K562 (cell line): ENCODE results near the gene DLGAP1. TPM values are rescaled to one million over a fixed set of nuclear protein-coding genes. Genes with fewer than 3 reads are reported as not detected.

Experiments
- ATAC-seq: fragments of 200-7000 bp; cut with Tn5 transposase; 3 replicates; pipeline ENCODE4 v1.9.1; 2020; ENCODE audit warnings: moderate library complexity
- BruUV-seq: library from RNA; stranded (reverse); fragments of 400-500 nt; replicated peaks from 2 replicates; lab custom pipeline; 2021; lab: Mats Ljungman, UMichigan
- CTCF ChIA-PET: fragments of 300-600 bp; formaldehyde crosslinking; extraction: SDS; loops from one replicate; lab custom pipeline; 2021; ENCODE audit warnings: low intra/inter-chr PET ratio; lab: Yijun Ruan, JAX
- POLR2A ChIA-PET: fragments of 300-600, 350-650 bp; sonication (Branson Sonifier 250); formaldehyde crosslinking; extraction: SDS; loops from one replicate; lab custom pipeline; 2021; ENCODE audit warnings: antibody characterized with exemption, inconsistent platforms; lab: Yijun Ruan, JAX
- DNase-seq, 4 experiments: peaks; one replicate each; pipeline versions ENCODE4 v3.0.0 to v3.0.0-alpha.2; 2011 to 2018; ENCODE audit warnings: low spot score in 3 of 4, mixed read lengths in 3 of 4; ENCODE audit errors: extremely low read depth in 1 of 4
- FAIRE-seq: peaks from 2 replicates; lab custom pipeline; 2011; peaks lifted over from hg19 to GRCh38; lab: Jason Lieb, UNC
- H2AFZ ChIP-seq: 2 replicates; pipeline ENCODE4 v1.6.0; 2011; ENCODE audit warnings: low read depth, low read length, control low read depth, inconsistent platforms
- H3K27ac ChIP-seq: fragments of 200-600 bp; 3 replicates; pipeline ENCODE4 v1.8.0; 2011; ENCODE audit warnings: low read depth, mild to moderate bottlenecking, control low read depth, inconsistent platforms, low read length, moderate library complexity, mixed read lengths; ENCODE audit errors: extremely low read depth
- H3K27me3 ChIP-seq, 2 experiments: fragments of 300-600 bp in 1 of 2; 2 replicates in 1 of 2; 3 replicates in 1 of 2; pipeline versions ENCODE4 v1.6.0 to v1.8.0; 2011; ENCODE audit warnings: inconsistent platforms in 2 of 2, low read length in 2 of 2, mild to moderate bottlenecking in 1 of 2, mixed read lengths in 1 of 2, moderate library complexity in 1 of 2; ENCODE audit not compliant: control insufficient read depth in 2 of 2, insufficient read depth in 2 of 2
- H3K36me3 ChIP-seq: fragments of 300-600 bp; 3 replicates; pipeline ENCODE4 v1.8.0; 2011; ENCODE audit warnings: mild to moderate bottlenecking, low read length, inconsistent platforms; ENCODE audit not compliant: control insufficient read depth, insufficient read depth
- H3K4me1 ChIP-seq, 2 experiments: fragments of 200-600 bp in 1 of 2; replicated peaks in 1 of 2; 2 replicates in 1 of 2; 3 replicates in 1 of 2; pipeline versions ENCODE4 v1.5.1 to v1.8.0; 2011; ENCODE audit warnings: inconsistent platforms in 2 of 2, low read length in 2 of 2, mild to moderate bottlenecking in 1 of 2, mixed read lengths in 1 of 2, moderate library complexity in 1 of 2; ENCODE audit not compliant: control insufficient read depth in 2 of 2, insufficient read depth in 2 of 2
- H3K4me2 ChIP-seq: 2 replicates; pipeline ENCODE4 v1.6.1; 2011; ENCODE audit warnings: low read length, control low read depth, inconsistent platforms, mixed read lengths; ENCODE audit not compliant: insufficient read depth
- H3K4me3 ChIP-seq: fragments of 200-600 bp; sonication (generic), shearing (Covaris generic); 2 replicates; pipeline ENCODE4 v1.5.1; 2016; ENCODE audit warnings: control low read depth, inconsistent platforms
- H3K79me2 ChIP-seq: fragments of 200-600 bp; 3 replicates; pipeline ENCODE4 v1.8.0; 2011; ENCODE audit warnings: low read length, inconsistent platforms; ENCODE audit not compliant: control insufficient read depth, insufficient read depth
- H3K9ac ChIP-seq, 2 experiments: 2 replicates each; pipeline versions ENCODE4 v1.6.0 to v1.6.1; 2011; ENCODE audit warnings: low read depth in 2 of 2, low read length in 2 of 2, control low read depth in 1 of 2, inconsistent platforms in 1 of 2, mild to moderate bottlenecking in 1 of 2, mixed read lengths in 1 of 2; ENCODE audit not compliant: insufficient read depth in 1 of 2
- H3K9me1 ChIP-seq: one replicate; pipeline ENCODE4 v1.6.0; 2011; ENCODE audit warnings: inconsistent platforms, mild to moderate bottlenecking, low read length, moderate library complexity; ENCODE audit not compliant: control insufficient read depth, insufficient read depth
- H3K9me3 ChIP-seq: replicated peaks from 2 replicates; pipeline ENCODE4 v1.5.1; 2011; ENCODE audit warnings: low read depth, low read length, inconsistent platforms; ENCODE audit not compliant: control insufficient read depth, insufficient read depth
- H4K20me1 ChIP-seq: replicated peaks from 2 replicates; pipeline ENCODE4 v1.6.1; 2011; ENCODE audit warnings: low read length, inconsistent platforms, mixed read lengths; ENCODE audit not compliant: control insufficient read depth, insufficient read depth
- CBX2 ChIP-seq: fragments of 200-600 bp; sonication (generic); IDR thresholded peaks from one replicate; pipeline ENCODE4 v1.6.1; 2012; ENCODE audit warnings: mild to moderate bottlenecking, low read length, inconsistent platforms; ENCODE audit not compliant: insufficient read depth, poor library complexity, severe bottlenecking
- FOXK1 ChIP-seq: sonication (generic); formaldehyde crosslinking; IDR thresholded peaks from 2 replicates; pipeline ENCODE4 v1.8.0; 2022; ENCODE audit warnings: missing genetic modification reagents, mild to moderate bottlenecking, borderline replicate concordance
- MECOM ChIP-seq: fragments of 250-450 bp; sonication (Bioruptor Pico); IDR thresholded peaks from 2 replicates; pipeline ENCODE4 v1.8.0; 2022; ENCODE audit warnings: inconsistent platforms
- NCOR1 ChIP-seq: fragments of 450-650 bp; IDR thresholded peaks from 2 replicates; pipeline ENCODE4 v1.6.1; 2016; ENCODE audit warnings: mild to moderate bottlenecking, moderate library complexity
- NONO ChIP-seq, 2 experiments: fragments of 200-400 bp in 1 of 2; fragments of 450-650 bp in 1 of 2; formaldehyde crosslinking in 1 of 2; IDR thresholded peaks; 2 replicates each; pipeline ENCODE4 v1.6.1; 2017; ENCODE audit warnings: low read depth in 2 of 2, mild to moderate bottlenecking in 2 of 2, moderate library complexity in 2 of 2, low read length in 1 of 2
- NR2C1 ChIP-seq, 2 experiments: fragments of 450-650 bp; IDR thresholded peaks; 2 replicates each; pipeline ENCODE4 v1.6.1; 2017; ENCODE audit warnings: mild to moderate bottlenecking in 2 of 2, antibody characterized with exemption in 1 of 2, inconsistent platforms in 1 of 2, missing compliant biosample characterization in 1 of 2, missing genetic modification characterization in 1 of 2
- SNRNP70 ChIP-seq: fragments of 200-400 bp; formaldehyde crosslinking; optimal IDR thresholded peaks from 2 replicates; pipeline ENCODE3; 2017; ENCODE audit warnings: low read depth, low read length
- SREBF1 ChIP-seq: fragments of 150-350 bp; IDR thresholded peaks from 2 replicates; pipeline ENCODE4 v1.6.1; 2014; ENCODE audit warnings: antibody characterized with exemption, low read depth, low read length, borderline replicate concordance
- TCFL5 ChIP-seq: fragments of 250-450 bp; sonication (Bioruptor Pico); conservative IDR thresholded peaks from 2 replicates; pipeline ENCODE4 v1.6.1; 2021; ENCODE audit warnings: mild to moderate bottlenecking, moderate library complexity, matching md5 sums
- ZBTB1 ChIP-seq: sonication (generic); formaldehyde crosslinking; IDR thresholded peaks from 2 replicates; pipeline ENCODE4 v1.8.1; 2023; ENCODE audit warnings: missing genetic modification reagents, low read depth, mild to moderate bottlenecking, borderline replicate concordance
- ZNF23 ChIP-seq: fragments of 250-450 bp; sonication (Bioruptor Pico); IDR thresholded peaks from 2 replicates; pipeline ENCODE4 v1.4.0; 2020; ENCODE audit warnings: mild to moderate bottlenecking
- ZNF583 ChIP-seq: fragments of 250-450 bp; sonication (Bioruptor Pico); IDR thresholded peaks from 2 replicates; pipeline ENCODE4 v1.4.0; 2020
- WGBS: fragments of 100-300 bp; shearing (Covaris generic); methylation state at CpG from one replicate; pipeline ENCODE4 v1.1.6; 2016; ENCODE audit warnings: low coverage, mixed read lengths; ENCODE audit not compliant: insufficient coverage; ENCODE audit errors: missing lambda C conversion rate; 5-methylcytosine and 5-hydroxymethylcytosine counted together
- in situ Hi-C: fragments of 300-500 bp; cut with MboI; formaldehyde crosslinking; loops from 4 replicates; pipeline ENCODE4 v1.15.0; 2018; ENCODE audit warnings: inconsistent platforms, mixed read lengths
- intact Hi-C: fragments of 100-400 bp; cut with micrococcal nuclease; formaldehyde crosslinking; loops from 2 replicates; pipeline ENCODE4 v1.14.2; 2022
- polyA plus RNA-seq, 8 experiments: library from polyadenylated mRNA; depleted of rRNA in 4 of 8; stranded (reverse) in 5 of 8; unstranded in 3 of 8; fragments of >200 nt; fragmentation: Nextera tagmentation in 2 of 8; fragmentation: Illumina TruSeq in 1 of 8; extraction: Ambion mirVana in 2 of 8; extraction: Trizol in 1 of 8; gene quantifications; 2 replicates each; pipeline versions ENCODE4 v1.2.1 to v1.2.3, GENCODE V29; 2011 to 2014; ENCODE audit warnings: inconsistent platforms in 1 of 8, missing spikeins in 1 of 8
- total RNA-seq, 7 experiments: library from RNA; depleted of rRNA in 6 of 7; stranded (reverse); fragments of >200 nt in 6 of 7; fragmentation: Illumina TruSeq in 2 of 7; extraction: Trizol in 2 of 7; gene quantifications; 2 replicates each; pipeline versions ENCODE4 v1.2.1 to v1.2.3, GENCODE V29; 2011 to 2021; ENCODE audit warnings: low replicate concordance in 1 of 7
- TF ChIP-seq, protein P1 (sequence below): sonication (generic); formaldehyde crosslinking; IDR thresholded peaks from 2 replicates; pipeline ENCODE4 v1.9.0; 2022; ENCODE audit warnings: mild to moderate bottlenecking, missing genetic modification reagents
- TF ChIP-seq, protein P2 (sequence below), 3 experiments: IDR thresholded peaks in 2 of 3; conservative IDR thresholded peaks in 1 of 3; 2 replicates each; pipeline ENCODE4 v1.5.1; 2011 to 2012; ENCODE audit warnings: low read length in 3 of 3, mild to moderate bottlenecking in 3 of 3, control low read depth in 2 of 3, improper control_type of control experiment in 1 of 3, inconsistent platforms in 1 of 3, low read depth in 1 of 3, mixed read lengths in 1 of 3, moderate library complexity in 1 of 3; ENCODE audit not compliant: insufficient read depth in 2 of 3

The DLGAP1 gene
- total and polyA plus RNA-seq, 9 of the 15 experiments (the other 6 are each of a cell fraction or from before 2014, with no cell fraction given): 0.04 to 0.22 (median 0.08) TPM

DNA sequence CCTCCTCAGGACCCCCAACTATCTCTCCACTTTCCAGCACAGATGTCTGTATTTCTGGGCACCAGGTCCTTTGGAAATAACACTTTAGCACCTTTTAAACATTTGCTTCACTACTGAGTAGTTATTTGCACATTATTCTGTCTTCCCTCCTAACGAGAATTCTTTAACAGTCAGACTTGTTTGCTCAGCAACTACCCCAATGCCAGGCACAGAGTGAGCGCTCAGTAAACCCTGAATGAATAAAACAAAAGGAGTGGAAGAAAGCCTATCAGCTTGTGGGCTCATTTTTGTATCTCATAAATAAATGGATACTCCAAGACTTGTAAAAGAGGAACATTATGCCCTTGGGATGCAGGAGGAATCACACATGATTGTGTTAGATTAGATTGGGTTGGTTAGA, 554.8 kb downstream of the DLGAP1 start:
- Histone ChIP-seq H3K27me3 (peaks cover 0 to 9% of the 10 kb centered on the region in 2 experiments; a peak in 3 of 5 replicates), H3K4me2 (no peak overlapping the region), H3K4me3 (no peak overlapping the region), H4K20me1 (no peaks in the 10 kb centered on the region), H3K9me3 (no peaks in the 10 kb centered on the region; the same call in 1 of the 2 replicates), H3K9me1 (no peaks in the 10 kb centered on the region), H3K27ac (no peak overlapping the region), H3K36me3 (no peaks in the 10 kb centered on the region), H3K9ac (no peak overlapping the region), H3K79me2 (no peaks in the 10 kb centered on the region), H2AFZ (no peak overlapping the region), H3K4me1 (no peaks in the 10 kb centered on the region)
- TF ChIP-seq TCFL5 (CRISPR knock-in tag) (no peak), MECOM (no peak), ZNF583 (CRISPR knock-in tag) (no peak), NONO (IDR thresholded peaks at IDR 0.05; ENCODE audit: low read depth in 2 of 2, low read length in 1 of 2) (no peak), NCOR1 (no peak), CBX2 (no peak), ZBTB1 (CRISPR knock-in tag) (no peak), ZNF23 (no peak), NR2C1 (IDR thresholded peaks at IDR 0.05) (no peak), NR2C1 (tag; IDR thresholded peaks at IDR 0.05) (no peak), FOXK1 (CRISPR knock-in tag) (no peak), SNRNP70 (no peak), SREBF1 (no peak)
- TF ChIP-seq, protein P1, sequence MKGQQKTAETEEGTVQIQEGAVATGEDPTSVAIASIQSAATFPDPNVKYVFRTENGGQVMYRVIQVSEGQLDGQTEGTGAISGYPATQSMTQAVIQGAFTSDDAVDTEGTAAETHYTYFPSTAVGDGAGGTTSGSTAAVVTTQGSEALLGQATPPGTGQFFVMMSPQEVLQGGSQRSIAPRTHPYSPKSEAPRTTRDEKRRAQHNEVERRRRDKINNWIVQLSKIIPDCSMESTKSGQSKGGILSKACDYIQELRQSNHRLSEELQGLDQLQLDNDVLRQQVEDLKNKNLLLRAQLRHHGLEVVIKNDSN (CRISPR knock-in tag): no peak
- TF ChIP-seq, protein P2, sequence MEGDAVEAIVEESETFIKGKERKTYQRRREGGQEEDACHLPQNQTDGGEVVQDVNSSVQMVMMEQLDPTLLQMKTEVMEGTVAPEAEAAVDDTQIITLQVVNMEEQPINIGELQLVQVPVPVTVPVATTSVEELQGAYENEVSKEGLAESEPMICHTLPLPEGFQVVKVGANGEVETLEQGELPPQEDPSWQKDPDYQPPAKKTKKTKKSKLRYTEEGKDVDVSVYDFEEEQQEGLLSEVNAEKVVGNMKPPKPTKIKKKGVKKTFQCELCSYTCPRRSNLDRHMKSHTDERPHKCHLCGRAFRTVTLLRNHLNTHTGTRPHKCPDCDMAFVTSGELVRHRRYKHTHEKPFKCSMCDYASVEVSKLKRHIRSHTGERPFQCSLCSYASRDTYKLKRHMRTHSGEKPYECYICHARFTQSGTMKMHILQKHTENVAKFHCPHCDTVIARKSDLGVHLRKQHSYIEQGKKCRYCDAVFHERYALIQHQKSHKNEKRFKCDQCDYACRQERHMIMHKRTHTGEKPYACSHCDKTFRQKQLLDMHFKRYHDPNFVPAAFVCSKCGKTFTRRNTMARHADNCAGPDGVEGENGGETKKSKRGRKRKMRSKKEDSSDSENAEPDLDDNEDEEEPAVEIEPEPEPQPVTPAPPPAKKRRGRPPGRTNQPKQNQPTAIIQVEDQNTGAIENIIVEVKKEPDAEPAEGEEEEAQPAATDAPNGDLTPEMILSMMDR (IDR thresholded peaks at IDR 0.05 in 2 of 3, conservative IDR thresholded peaks at IDR 0.05 in 1 of 3; ENCODE audit: insufficient read depth in 2 of 3, low read depth in 1 of 3, low read length in 3 of 3): no peak
- ATAC-seq (no peak), DNase-seq (no peak), FAIRE-seq (no peak)
- ChIA-PET POLR2A (no interaction called here), CTCF (no interaction called here)
- WGBS: 0% methylated on average over 2 of the region's 2 CpGs
- in situ Hi-C loops: no loop called here
- no TSS peak for BruUV-seq
- intact Hi-C loops: no loop called here
